Activated gamma-delta T cell (primary cell): Measurements from ENCODE around the gene PSG1.
"Not testable (repeated sequence)": the region's sequence is repeated elsewhere in the genome, so short reads cannot be mapped to it uniquely, and the experiment has no call there.

Experiments used
- DNase-seq: peaks from one replicate; lab custom pipeline; 2025; lab: John Stamatoyannopoulos, UW

The PSG1 gene

GRCh38 chr19:42881279-42881678, 1.8 kb upstream of the PSG1 start:
- DNase-seq = not testable (repeated sequence)

- DNase-seq = not testable (repeated sequence)
Measured at GRCh38 chr19:42880621-42881020, 1.1 kb upstream of the PSG1 start.

- DNase-seq = not testable (repeated sequence)
Measured at GRCh38 chr19:42876596-42876995, 2.9 kb downstream of the PSG1 start.

GRCh38 chr19:42875881-42876280, 3.6 kb downstream of the PSG1 start:
- not testable (repeated sequence) for DNase-seq

DNA sequence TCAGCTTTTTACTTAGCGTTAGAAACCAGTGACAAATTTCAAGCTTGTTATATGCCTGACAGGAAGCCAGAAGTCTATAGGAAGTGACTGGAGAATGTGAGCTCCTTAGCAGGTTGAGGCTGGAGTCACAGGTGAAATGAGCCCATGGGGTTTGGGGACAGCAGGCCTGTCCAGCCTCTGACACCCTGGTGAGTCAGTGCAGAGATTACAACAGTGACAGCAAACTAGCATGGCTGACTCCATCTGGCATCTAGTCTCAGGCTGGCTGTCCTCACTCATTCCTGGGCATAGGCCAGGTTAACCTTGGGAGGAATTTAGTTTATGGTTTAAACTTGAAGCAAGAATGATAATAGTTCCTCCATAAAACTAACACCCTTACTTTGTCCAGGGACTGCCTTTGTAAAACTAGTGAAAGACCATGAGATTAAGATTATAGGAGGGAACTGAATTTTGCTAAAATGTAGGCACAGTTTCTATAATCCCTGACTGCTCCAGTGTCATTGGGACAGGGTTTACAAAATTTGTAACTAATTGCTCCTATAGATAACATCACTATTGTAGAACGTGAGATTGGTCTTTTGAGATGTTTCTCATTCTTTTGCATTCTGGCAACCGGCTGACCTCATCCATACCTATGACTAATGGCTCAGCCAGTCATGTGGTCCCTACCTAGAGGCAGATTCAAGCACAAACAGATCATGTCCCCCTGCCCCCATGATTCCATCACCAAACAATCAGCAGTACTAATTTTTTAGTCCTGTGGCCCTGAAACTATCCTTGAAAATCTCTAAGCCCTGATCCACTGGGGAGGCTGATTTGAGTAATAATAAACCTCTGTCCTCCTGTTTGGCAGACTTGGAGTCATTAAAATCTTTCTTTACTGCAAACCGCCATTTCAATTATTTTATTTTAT, 4.4 kb downstream of the PSG1 start:
- DNase-seq = not testable (repeated sequence)

DNA sequence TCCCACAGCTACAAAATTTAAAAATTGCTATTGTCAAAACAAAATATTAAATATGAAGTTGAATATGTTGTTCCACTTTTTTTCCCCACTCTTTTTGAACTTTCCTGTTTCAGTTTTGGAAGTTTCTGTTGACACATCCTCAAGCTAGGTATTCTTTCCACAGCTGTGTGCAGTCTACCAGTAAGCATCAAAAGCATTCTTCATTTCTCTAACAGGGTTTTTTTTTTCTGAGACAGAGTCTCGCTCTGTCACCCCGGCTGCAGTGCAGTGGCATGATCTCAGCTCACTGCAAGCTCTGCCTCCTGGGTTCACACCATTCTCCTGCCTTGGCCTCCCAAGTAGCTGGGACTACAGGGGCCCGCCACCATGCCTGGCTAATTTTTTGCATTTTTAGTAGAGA, 5.4 kb downstream of the PSG1 start:
- not testable (repeated sequence) for DNase-seq

DNA sequence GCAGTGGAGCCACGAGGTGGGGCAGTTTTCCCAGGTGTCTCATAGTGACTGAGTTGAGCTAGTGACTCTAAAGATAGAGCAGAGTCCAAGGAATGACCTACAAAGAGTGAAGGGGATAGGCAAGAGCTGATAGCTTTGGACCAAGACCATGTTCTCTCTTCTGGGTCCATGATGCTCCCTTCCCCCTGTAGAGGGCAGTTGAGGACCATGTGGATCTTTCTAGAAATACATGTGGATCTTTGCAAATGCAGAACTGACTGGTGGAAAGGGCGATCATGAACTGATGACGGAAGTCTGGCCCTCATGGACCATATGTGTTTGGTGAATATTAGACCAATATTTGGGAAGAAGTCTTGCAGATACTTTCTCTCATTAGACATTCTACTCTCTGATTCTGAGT, 6.9 kb downstream of the PSG1 start:
- no peak for DNase-seq

DNA sequence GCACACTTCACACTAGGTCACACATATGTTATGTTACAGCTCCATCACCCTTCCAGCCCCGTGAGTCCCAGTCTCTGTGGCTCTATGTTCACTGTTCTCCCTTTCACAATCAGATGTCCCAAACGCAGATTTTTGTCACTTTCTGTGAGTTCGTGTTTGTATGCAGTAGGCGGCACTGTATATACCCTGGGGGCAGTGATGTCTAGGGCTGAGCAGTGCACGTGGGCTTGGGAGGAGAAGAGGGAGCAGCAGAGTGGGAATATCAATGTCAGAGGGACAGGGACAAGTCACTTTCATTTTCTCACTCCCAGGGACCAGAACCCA, 22.0 kb downstream of the PSG1 start:
- no peak for DNase-seq

- not testable (repeated sequence) for DNase-seq
Measured at GRCh38 chr19:42856866-42857543, 22.5 kb downstream of the PSG1 start.

GRCh38 chr19:42854745-42855144, 24.8 kb downstream of the PSG1 start:
- DNase-seq = not testable (repeated sequence)

GRCh38 chr19:42853231-42853630, 26.3 kb downstream of the PSG1 start:
- DNase-seq = not testable (repeated sequence)

GRCh38 chr19:42852821-42853220, 26.7 kb downstream of the PSG1 start:
- not testable (repeated sequence) for DNase-seq

DNA sequence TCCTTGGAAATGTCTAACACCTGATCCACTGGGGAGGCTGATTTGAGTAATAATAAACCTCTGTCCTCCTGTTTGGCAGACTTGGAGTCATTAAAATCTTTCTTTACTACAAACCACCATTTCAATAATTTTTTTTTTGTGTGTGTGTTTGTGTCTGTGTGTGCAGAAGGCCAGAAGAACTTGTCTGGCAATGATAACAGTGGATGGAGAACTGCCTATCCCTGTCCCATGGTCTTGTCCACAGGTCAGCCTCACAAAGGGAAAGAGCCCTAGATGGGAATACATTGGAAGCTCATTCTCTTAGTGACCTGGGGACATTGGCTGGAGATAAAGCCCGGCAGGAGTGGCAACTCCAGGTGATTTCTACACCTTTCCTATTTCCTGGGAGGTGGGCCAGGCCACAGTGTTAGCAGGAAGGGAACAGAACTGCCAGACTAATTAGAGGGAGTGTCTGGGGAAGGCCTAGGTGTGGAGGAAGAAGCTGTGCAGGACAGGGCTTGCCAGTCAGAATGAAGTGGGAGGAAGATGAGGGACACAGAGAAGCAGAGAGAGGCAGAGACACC, 27.7 kb downstream of the PSG1 start:
- DNase-seq = not testable (repeated sequence)

DNA sequence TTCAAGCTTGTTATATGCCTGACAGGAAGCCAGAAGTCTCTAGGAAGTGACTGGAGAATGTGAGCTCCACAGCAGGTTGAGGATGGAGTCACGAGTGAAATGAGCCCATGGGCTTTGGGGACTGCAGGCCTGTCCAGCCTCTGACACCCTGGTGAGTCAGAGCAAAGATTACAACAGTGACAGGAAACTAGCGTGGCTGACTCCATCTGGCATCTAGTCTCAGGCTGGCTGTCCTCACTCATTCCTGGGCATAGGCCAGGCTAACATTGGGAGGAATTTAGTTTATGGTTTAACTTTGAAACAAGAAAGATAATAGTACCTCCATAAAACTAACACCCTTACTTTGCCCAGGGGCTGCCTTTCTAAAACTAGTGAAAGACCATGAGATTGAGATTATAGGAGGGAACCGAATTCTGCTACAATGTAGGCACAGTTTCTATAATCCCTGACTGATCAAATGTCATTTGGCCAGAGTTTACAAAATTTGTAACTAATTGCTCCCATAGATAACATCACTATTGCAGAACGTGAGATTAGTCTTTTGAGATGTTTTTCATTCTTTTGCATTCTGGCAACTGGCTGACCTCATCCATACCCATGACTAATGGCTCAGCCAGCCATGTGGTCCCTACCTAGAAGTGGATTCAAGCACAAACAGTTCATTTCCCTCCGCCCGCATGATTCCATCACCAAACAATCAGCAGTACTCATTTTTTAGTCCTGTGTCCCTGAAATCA, 28.4 kb downstream of the PSG1 start:
- DNase-seq = no peak

DNA sequence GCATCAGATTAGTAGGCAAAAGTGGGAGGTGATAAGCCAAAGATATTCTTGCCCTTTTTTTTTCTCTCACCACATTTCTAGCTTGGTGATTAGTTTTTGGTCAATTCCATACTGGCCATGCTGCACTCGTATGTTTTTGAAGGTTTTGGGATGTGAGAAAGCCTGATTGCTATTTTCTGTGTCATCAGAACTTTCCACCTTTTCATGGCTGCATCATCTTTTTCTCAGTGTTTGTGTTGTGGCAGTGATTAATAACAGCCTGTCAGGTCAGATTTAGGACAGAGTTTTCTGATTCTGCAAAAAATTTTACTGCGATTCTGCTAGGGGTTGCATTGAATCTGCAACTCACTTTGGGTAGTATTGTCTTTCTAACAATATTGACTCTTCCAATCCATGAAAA, 32.9 kb downstream of the PSG1 start:
- DNase-seq = no peak

GRCh38 chr19:42843631-42844030, 35.9 kb downstream of the PSG1 start:
- not testable (repeated sequence) for DNase-seq

DNA sequence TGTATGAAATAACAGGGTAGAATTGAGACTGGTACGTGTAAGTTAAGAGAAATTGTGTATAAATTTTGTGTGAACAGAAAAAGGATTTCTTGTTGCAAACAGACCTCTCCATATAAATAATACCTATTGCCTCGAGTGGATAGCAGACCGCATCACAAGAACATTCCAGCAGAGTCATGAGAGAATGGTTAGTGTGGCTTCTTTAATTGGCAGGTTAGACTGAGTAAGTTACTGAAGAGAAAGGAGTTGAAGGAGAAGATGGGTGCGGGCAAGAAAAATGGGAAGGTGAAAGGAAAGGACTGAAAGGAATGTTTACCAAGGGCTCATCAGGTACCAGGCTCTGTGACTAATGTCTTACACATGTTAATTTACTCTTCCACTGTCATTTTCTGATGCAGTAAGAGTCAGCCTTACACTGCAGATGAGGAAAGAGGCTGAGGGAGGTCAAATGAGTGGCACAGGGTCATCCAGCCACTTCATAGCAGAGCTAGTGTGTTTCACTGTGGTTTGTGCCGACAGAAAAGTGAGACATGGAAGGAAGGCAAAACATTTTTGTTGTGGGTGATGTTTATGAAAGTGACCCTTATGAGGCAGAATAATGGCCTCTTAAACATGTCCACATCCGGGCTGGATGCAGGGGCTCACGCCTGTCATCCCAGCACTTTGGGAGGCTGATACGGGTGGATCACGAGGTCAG, 46.6 kb downstream of the PSG1 start:
- not testable (repeated sequence) for DNase-seq

DNA sequence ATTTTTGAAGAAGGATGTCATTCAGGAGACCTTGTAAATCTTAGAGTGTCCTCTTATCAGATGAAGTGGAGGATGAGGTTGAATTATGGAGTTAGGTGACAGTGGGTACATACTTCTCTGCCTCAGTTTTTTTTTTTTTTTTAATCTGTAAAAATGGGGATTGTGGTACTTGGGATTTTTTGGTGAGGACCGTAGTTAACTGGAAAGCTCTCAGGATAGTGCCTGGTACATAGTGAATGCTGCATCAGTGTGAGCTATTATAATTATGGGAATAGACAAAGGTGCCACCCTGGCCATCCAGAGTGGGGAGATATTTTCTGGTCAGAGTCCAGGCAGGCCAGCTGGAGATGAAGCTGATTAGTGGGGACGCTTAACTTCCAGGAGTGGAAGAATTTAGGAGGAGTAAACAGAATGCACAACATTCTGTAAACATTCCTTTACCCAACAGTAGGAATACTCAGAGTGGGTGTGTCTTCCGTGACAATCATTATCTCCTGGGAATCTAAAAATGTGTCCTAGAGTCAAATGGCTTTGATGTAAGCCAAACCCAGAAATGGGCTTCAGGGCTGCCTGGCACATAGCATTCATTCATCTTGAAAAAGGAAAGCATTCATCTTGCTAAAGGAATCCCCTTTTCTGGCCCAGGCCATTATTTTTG, 47.4 kb downstream of the PSG1 start:
- DNase-seq = not testable (repeated sequence)

- DNase-seq = no peak
Measured at GRCh38 chr19:42831221-42832019, 48.1 kb downstream of the PSG1 start.
